HG02678 (cell line): Measurements from ENCODE around the gene TRIM2.
"Not testable (repeated sequence)": the region's sequence is repeated elsewhere in the genome, so short reads cannot be mapped to it uniquely, and the experiment has no call there.

Experiments used
- ATAC-seq: cut with Tn5 transposase; IDR thresholded peaks from one replicate; pipeline ENCODE4 v1.9.1; 2021; ENCODE audit warnings: mild to moderate bottlenecking, moderate library complexity; ENCODE audit not compliant: unreplicated experiment

TRIM2 gene

DNA sequence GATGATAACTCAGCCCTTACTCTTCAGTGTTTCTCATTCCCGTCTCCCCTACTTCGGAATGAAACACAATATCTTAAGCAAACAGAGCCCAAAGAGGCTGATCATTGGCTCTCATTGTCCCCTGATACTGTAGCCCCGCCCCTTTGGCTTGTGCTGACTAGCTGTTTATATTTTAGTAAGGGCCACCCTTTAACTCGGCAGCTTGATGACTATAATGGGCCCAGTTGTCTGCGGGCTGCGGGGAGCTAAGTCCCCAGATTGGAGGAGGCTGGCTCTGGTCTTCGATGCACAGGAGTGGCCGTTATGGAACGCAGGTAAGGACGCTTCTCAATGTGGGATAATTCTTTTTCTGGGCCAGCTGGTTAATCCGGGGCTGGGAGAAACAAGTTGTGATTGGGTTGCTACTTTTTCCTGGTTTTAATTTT is at the start of gene TRIM2:
Gene TRIM2 (plus strand): TSS at position 197 of the 425 bp plus-strand sequence. CDS start 88 bp downstream, at position 285.
- no peak for ATAC-seq

DNA sequence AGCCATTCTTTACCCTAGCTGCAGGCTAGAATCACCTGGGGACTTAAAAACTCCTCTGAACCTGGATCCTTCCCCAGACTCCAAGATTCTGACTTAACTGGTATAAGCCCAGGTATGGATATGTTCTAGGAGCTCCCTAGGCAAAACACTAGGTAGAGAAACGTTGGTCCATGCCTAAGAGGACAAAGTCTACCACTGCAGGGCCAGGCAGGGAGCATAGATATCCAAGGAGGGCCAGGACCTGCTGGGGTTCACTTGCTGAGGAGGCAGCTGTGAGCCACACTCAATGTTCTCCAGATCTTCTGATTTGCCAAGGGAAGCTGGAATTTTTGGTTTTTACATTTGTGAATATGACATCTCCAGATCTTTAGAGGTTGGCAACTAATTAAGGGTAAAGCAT is 48.6 kb upstream of the TRIM2 start:
- no peak for ATAC-seq

- ATAC-seq: no peak
Measured at GRCh38 chr4:153156263-153156662, 48.0 kb upstream of the TRIM2 start.

DNA sequence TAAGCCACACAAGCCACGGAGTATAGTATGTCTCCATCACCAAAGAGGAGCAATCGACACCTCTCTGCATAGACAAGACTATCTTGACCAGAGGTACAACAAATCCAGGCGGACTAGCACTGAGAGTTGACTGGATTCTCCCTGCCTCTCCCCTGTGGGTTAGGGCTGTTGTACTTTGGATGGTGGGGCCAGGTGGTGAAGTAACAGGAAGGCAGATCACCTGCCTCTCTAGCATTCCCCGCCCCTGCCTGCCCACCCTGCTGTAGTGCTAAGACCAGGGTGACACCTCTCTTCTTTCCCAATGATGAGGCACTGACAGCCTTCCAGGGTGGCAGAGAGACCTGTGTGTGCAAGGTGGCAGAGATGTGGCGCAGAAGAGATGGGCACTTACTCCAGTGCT is 47.5 kb upstream of the TRIM2 start:
- no peak for ATAC-seq

DNA sequence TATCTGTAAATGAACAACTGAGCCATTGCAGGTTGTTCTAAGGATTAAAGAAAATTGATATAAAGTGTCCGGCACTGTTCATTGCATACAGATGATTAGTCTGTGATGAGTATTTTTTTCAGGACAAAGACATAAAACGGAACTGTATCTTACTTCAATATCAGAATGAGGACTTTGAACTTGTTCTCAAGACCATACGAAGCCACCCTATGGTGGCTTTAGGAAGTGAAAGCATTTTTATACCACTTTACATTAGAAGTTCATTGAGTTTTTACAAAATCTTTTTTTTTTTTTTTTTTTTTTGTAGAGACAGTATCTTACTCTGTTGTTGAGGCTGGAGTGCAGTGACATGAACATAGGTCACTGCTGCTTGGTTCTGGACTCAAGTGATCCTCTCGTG is 45.2 kb upstream of the TRIM2 start:
- no peak for ATAC-seq

- no peak for ATAC-seq
Measured at GRCh38 chr4:153159728-153160221, 44.5 kb upstream of the TRIM2 start.

DNA sequence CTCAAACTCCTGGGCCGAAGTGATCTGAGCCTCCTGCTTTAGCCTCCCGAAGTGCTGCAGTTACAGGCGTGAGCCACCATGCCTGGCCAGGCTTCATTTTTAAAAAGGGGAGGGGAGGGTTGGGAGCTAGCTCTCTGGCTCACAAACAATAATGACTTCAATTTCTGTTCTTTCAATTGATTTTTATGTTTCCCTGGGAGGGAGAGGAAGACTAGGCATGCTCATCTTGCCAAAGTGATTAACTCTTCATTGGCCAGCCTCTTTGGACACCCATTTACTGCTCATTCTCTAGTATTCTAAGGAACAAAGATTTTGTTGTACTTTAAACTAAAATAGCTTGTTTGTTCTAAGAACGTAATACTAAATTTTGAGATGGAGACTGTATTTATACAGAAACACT is 43.4 kb upstream of the TRIM2 start:
- ATAC-seq: no peak

DNA sequence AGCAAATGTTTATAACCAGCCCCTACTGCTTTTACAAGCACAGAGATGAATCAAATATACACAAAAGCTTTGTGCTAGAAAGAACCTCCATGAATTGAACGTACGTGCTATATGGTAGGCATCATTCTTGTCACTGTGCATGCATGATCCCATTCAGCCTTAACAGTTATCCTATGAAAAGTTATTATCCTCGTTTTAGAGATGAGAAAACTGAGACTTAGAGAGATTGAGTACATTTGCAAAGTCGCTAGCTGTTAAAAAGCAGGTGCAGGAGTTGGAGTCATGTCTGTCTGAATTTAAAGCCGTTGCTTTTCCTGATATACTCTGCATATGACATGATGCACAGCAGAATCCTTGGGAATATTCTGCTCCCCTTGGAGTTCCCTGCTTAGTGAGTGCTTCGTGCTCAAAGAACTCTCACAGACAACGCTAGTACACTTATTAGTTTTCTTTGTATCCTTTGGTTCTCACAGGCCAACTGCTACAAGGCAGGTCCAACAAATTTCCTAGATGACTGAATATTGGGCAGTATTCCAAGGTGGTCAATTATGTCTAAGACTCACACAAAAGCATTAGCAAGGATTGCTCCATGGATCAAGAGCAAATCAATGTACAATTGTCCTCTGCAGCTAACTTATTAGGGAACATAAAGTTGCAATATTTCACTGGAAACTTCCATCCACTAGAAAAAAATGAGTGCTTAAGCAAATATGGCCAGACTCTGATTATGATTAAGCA is 42.8 kb upstream of the TRIM2 start:
- no peak for ATAC-seq

DNA sequence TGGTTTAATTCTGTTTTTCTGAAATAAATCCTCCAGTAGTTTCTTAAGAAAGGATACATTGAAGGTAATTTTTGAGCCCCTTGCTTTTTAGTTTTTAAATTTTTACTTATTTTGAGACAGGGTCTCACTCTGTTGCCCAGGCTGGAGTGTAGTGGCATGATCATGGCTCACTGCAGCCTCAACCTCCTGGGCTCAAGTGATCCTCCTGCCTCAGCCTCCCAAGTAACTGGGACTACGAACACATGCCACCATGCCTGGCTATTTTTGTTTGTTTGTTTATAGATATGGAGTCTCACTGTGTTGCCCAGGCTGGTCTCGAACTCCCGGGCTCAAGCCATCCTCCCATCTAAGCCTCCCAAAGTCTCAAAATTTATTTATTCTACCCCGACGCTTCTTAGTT is 39.0 kb upstream of the TRIM2 start:
- ATAC-seq: not testable (repeated sequence)

DNA sequence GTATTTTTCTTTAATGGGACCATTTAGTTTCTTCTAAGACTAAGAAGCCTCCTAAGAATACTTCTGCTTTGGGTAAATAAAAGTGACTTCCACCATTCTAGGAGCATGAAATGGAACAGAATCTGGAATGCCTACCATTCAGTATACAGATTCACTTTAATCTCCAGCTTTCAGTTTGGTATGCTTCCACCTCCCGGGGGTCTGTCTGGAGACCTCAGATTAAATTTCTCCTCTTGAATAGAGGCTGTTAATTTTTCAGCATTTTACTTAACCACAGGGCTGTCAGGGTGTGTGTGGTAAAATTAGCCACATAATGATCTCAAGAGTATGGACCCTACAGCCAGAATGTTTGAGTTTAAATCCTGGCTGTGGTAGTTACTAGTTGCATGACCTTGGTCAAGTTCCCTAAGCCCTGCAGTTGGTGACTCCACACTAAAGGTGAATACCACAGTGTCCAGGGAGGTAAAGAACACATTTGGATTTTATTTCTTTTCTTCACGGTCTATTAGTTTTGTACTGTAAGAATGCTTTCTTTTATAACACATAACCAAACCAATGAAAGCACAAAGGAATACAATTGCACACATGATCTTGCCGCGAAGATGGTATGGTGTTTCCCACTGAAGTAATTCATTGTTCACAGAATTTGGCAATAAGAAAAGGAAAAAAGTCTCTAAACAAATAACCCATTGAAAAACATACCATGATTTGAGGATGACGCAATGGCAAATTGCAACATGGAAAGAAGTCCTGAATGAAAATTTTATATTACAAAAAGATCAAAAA is 37.3 kb upstream of the TRIM2 start:
- no peak for ATAC-seq

GRCh38 chr4:153169776-153170175 is 34.5 kb upstream of the TRIM2 start:
- ATAC-seq: no peak

DNA sequence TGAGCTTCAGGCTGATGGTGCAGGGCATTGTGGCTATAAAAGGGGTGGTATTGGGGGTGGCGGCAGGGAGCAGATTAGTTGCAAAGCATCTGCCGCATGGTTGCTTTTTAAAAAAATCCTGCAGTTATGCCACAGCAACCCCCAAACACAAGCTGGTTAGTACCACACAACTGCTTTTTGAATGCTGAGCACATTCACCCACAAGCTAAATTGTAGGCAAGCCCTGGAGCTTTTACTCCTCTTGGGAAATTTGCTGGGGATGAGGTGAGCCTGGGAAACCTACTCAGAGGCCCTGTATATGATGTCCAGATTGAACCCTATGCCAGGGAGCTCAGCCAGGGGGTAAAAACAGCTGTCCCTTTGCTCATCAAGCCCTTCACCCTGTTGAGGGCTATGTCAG is 33.8 kb upstream of the TRIM2 start:
- ATAC-seq: no peak

GRCh38 chr4:153174821-153175567 is 29.2 kb upstream of the TRIM2 start:
- ATAC-seq: no peak

GRCh38 chr4:153176938-153177337 is 27.3 kb upstream of the TRIM2 start:
- no peak for ATAC-seq

DNA sequence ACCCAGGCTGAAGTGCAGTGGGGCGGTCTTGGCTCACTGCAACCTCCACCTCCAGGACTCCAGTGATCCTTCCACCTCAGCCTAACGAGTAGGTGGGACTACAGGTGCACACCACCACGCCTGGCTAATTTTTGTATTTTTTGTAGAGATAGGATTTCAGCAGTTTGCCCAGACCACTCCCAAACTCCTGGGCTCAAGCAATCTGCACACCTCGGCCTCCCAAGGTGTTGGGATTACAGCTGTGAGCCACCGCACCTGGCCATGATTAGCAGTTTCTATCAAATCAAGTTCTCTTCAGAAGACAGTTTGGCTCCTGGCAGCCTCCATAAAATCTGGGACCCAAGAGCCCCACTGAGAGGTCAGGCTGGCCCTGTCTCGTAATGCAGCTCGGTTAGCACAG is 26.4 kb upstream of the TRIM2 start:
- no peak for ATAC-seq

DNA sequence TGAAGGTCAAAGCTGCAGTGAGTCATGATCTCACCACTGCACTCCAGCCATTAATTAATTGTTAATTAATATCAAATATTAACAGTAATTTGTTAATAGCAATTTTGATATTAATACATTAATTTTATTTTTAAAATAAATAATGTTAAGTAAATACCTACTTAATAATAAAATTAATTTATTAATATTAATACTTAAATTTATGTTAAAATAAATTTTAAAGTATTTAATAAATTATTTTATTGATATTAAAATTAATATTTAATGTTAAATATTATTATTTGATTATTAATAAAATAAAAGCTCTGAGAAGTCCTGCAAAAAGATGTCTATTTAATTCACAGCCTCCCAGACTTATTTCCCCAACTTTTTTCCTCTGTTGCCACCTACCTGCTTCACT is 25.1 kb upstream of the TRIM2 start:
- no peak for ATAC-seq

DNA sequence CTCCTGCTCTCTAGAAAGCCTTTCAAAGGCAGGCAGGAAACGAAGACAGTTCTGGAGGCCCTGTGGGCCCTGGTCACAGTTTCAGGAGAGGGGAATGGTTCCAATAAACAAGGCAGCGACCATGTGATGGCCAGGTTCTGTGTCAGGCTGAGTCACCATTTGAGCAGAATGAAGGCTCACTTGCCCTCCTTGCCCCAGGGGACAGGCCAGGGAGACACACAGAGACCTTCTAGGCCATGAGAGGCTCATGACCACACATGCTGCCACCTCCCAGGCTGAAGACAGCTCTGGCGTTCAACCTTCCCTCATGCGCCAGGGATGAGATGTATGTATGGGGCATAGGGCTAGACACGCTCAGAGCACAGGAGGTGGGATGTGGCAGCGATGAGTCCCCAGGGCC is 22.9 kb upstream of the TRIM2 start:
- ATAC-seq: no peak

DNA sequence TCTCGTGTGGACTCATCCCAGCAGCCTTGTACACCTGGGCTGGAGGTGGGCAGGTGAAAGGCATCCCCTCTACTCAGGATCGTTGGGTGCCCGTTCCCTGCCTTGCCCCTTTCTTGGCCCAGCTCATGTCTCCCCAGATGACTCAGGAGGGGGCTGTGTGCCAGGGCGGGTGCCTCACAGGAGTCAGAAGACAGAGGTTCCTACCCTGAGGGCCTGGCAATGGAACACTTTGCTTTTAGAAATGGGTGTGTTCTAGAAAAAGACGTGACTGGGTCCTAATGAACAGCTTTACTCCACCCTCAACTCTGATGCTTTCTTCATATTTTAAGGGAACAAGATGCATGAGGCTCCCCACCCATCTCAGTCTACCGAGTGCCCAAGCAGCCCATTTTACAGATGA is 22.5 kb upstream of the TRIM2 start:
- ATAC-seq: no peak

GRCh38 chr4:153183146-153183545 is 21.1 kb upstream of the TRIM2 start:
- ATAC-seq: no peak

GRCh38 chr4:153185331-153185852 is 18.9 kb upstream of the TRIM2 start:
- ATAC-seq: no peak

- no peak for ATAC-seq
Measured at GRCh38 chr4:153186046-153186728, 18.1 kb upstream of the TRIM2 start.
